Spinal cord (tissue), 10 donors: ENCODE data around the gene B4GALNT4. TPM values are rescaled to one million over a fixed set of nuclear protein-coding genes. Genes with fewer than 3 reads are reported as not detected.

Experiments used
- DNase-seq, 6 donors: peaks; one replicate each; pipeline versions ENCODE4 v3.0.0 to v3.0.0-alpha.2; 2013 to 2015; ENCODE audit warnings: low spot score in 6 of 6, low read depth in 4 of 6
- H3K27ac ChIP-seq: one replicate; pipeline ENCODE4 v1.5.1; 2013; ENCODE audit warnings: low read depth, low read length, control low read depth
- H3K27me3 ChIP-seq: one replicate; pipeline ENCODE4 v1.6.1; 2013; ENCODE audit warnings: low read length; ENCODE audit not compliant: control insufficient read depth, insufficient read depth
- H3K36me3 ChIP-seq: one replicate; pipeline ENCODE4 v1.6.1; 2013; ENCODE audit warnings: low read length; ENCODE audit not compliant: control insufficient read depth, insufficient read depth
- H3K4me1 ChIP-seq: one replicate; pipeline ENCODE4 v1.6.1; 2013; ENCODE audit warnings: low read length; ENCODE audit not compliant: control insufficient read depth, insufficient read depth
- H3K4me3 ChIP-seq: one replicate; pipeline ENCODE4 v1.5.1; 2013; ENCODE audit warnings: low read depth, low read length, control low read depth
- H3K9me3 ChIP-seq: one replicate; pipeline ENCODE4 v1.6.1; 2013; ENCODE audit warnings: low read length; ENCODE audit not compliant: control insufficient read depth, insufficient read depth
- WGBS: methylation state at CpG from one replicate; pipeline ENCODE4 v1.1.5; 2013; ENCODE audit warnings: missing lambda C conversion rate; ENCODE audit not compliant: insufficient coverage; 5-methylcytosine and 5-hydroxymethylcytosine counted together
- polyA plus RNA-seq, 2 donors: library from polyadenylated mRNA; unstranded; fragments of 120-200 nt; gene quantifications; one replicate each; pipeline ENCODE4 v1.2.1, GENCODE V29; 2013; ENCODE audit not compliant: insufficient read length in 2 of 2
- total RNA-seq, 2 donors: library from RNA; depleted of rRNA in 1 of 2; stranded (reverse); fragments of 120-200 nt in 1 of 2; fragments of >200 nt in 1 of 2; gene quantifications; one replicate each; pipeline versions ENCODE4 v1.2.3 to v1.2.4, GENCODE V29; 2013 to 2014
- donor health status: healthy.

The B4GALNT4 gene
- total and polyA plus RNA-seq, 4 donors = 27.0 to 192 (median 124) TPM

DNA sequence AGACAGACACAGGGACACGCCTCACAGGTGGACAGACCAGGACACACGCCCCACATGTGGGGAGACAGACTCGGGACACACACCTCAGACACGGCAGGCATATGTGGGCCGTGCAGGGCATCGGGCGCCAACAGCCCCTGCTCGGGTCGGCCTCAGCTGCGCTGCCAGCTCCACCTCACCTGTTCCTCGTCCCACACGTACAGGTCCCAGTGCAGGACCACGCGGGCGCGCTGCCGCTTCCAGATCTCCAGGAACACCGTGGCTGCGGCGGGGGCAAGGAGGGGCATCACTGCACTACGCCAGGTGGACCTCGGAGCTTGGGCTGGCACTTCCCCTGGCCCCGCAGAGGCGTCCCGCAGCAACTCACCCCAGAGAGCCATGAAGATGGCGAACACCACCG, 60.1 kb downstream of the B4GALNT4 start:
- 89% methylated on average over 25 of the region's 27 CpGs for WGBS

DNA sequence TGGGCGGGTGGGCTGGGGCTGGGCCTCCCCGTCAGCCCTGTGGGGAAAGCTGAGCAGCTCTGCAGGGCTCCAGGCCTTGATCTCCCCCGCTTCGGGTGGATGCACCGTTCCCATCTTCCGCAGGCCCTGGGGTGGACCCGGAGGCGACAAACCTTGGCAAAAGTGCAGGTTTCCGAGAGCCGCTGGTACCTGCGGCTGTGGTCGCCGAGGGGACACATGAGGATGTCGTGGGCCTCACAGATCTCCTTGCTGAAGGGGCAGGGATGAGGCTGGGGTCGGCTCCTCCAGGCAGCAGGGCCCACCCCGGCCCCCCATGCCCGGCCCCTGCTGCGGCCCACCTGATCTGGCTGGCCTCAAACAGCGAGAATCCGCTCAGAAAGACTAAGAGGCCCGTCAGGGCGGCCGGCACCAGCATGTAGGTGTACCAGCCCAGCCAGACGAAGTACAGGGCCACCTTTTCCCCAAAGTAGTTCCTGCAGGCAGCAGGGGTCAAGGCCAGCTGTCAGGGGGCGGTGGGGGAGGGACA, 60.7 kb downstream of the B4GALNT4 start:
- no peaks in the 10 kb centered on the region for H3K4me1 ChIP-seq
- no peak overlapping the region for H3K27ac ChIP-seq
- 58% methylated on average over 23 of the region's 25 CpGs for WGBS
- no peak for DNase-seq
- no peak overlapping the region for H3K4me3 ChIP-seq
- H3K36me3 ChIP-seq = no peaks in the 10 kb centered on the region
- H3K9me3 ChIP-seq = no peaks in the 10 kb centered on the region
- H3K27me3 ChIP-seq = peaks cover 11% of the 10 kb centered on the region

More for the DNA sequence above, 60.1 kb downstream of the B4GALNT4 start:
- peaks cover 13% of the 10 kb centered on the region for H3K27me3 ChIP-seq
- no peak overlapping the region for H3K4me3 ChIP-seq
- no peaks in the 10 kb centered on the region for H3K4me1 ChIP-seq
- H3K36me3 ChIP-seq = no peaks in the 10 kb centered on the region
- no peak for DNase-seq
- H3K9me3 ChIP-seq = no peaks in the 10 kb centered on the region
- H3K27ac ChIP-seq = no peak overlapping the region

Other genes starting within 250 kb of the B4GALNT4 start
- gene SCGB1C1, start 176.4 kb upstream of the B4GALNT4 start, total RNA-seq = not detected
- not detected for gene SCGB1C1, start 176.4 kb upstream of the B4GALNT4 start, polyA plus RNA-seq
- 10 to 100 TPM; 11.2 to 16.1 TPM for gene BET1L, start 162.1 kb upstream of the B4GALNT4 start, total RNA-seq
- gene BET1L, start 162.1 kb upstream of the B4GALNT4 start, polyA plus RNA-seq = 10 to 100 TPM; 26.3 to 31.2 TPM
- gene RIC8A, start 161.8 kb upstream of the B4GALNT4 start, total RNA-seq = 100 to 1,000 TPM in 1 of 2 donors, 10 to 100 TPM in 1; 93.1 to 118 TPM
- 100 to 1,000 TPM in 1 of 2 donors, 10 to 100 TPM in 1; 96.4 to 105 TPM for gene RIC8A, start 161.8 kb upstream of the B4GALNT4 start, polyA plus RNA-seq
- 10 to 100 TPM; 15.3 to 24.1 TPM for gene SIRT3, start 133.2 kb upstream of the B4GALNT4 start, total RNA-seq
- 10 to 100 TPM; 44.9 to 58.0 TPM for gene SIRT3, start 133.2 kb upstream of the B4GALNT4 start, polyA plus RNA-seq
- 10 to 100 TPM; 93.5 to 95.0 TPM for gene PSMD13, start 132.5 kb upstream of the B4GALNT4 start, total RNA-seq
- gene PSMD13, start 132.5 kb upstream of the B4GALNT4 start, polyA plus RNA-seq = 100 to 1,000 TPM; 134 to 160 TPM
- not detected for gene NLRP6, start 91.1 kb upstream of the B4GALNT4 start, total RNA-seq
- gene NLRP6, start 91.1 kb upstream of the B4GALNT4 start, polyA plus RNA-seq = not detected
- gene PGGHG, start 80.4 kb upstream of the B4GALNT4 start, total RNA-seq = 10 to 100 TPM in 1 of 2 donors, 1 to 10 TPM in 1; 3.9 to 15.9 TPM
- gene PGGHG, start 80.4 kb upstream of the B4GALNT4 start, polyA plus RNA-seq = 1 to 10 TPM; 5.9 to 6.5 TPM
- gene IFITM5, start 70.0 kb upstream of the B4GALNT4 start, total RNA-seq = not detected
- under 1 TPM in 1 of 2 donors, not detected in 1; 0.29 TPM for gene IFITM5, start 70.0 kb upstream of the B4GALNT4 start, polyA plus RNA-seq
- 100 to 1,000 TPM in 1 of 2 donors, 10 to 100 TPM in 1; 26.3 to 132 TPM for gene IFITM2, start 61.7 kb upstream of the B4GALNT4 start, total RNA-seq
- gene IFITM2, start 61.7 kb upstream of the B4GALNT4 start, polyA plus RNA-seq = 10 to 100 TPM; 58.4 to 59.4 TPM
- gene IFITM1, start 55.5 kb upstream of the B4GALNT4 start, total RNA-seq = 100 to 1,000 TPM in 1 of 2 donors, 10 to 100 TPM in 1; 23.1 to 125 TPM
- gene IFITM1, start 55.5 kb upstream of the B4GALNT4 start, polyA plus RNA-seq = 10 to 100 TPM; 18.0 to 29.2 TPM
- 100 to 1,000 TPM in 1 of 2 donors, 10 to 100 TPM in 1; 26.2 to 217 TPM for gene IFITM3, start 48.6 kb upstream of the B4GALNT4 start, total RNA-seq
- gene IFITM3, start 48.6 kb upstream of the B4GALNT4 start, polyA plus RNA-seq = 100 to 1,000 TPM; 121 to 179 TPM
- gene PKP3, start 24.7 kb downstream of the B4GALNT4 start, total RNA-seq = under 1 TPM; 0.61 to 0.69 TPM
- gene PKP3, start 24.7 kb downstream of the B4GALNT4 start, polyA plus RNA-seq = 1 to 10 TPM in 1 of 2 donors, under 1 TPM in 1; 0.77 to 1.3 TPM
- gene SIGIRR, start 45.5 kb downstream of the B4GALNT4 start, total RNA-seq = 10 to 100 TPM; 10.6 to 42.5 TPM
- 10 to 100 TPM; 41.2 to 56.4 TPM for gene SIGIRR, start 45.5 kb downstream of the B4GALNT4 start, polyA plus RNA-seq
- under 1 TPM in 1 of 2 donors, not detected in 1; 0.22 TPM for gene ANO9, start 72.5 kb downstream of the B4GALNT4 start, total RNA-seq
- gene ANO9, start 72.5 kb downstream of the B4GALNT4 start, polyA plus RNA-seq = under 1 TPM; 0.10 to 0.53 TPM
- 10 to 100 TPM; 17.9 to 30.7 TPM for gene PTDSS2, start 80.8 kb downstream of the B4GALNT4 start, total RNA-seq
- 10 to 100 TPM; 49.6 to 62.7 TPM for gene PTDSS2, start 80.8 kb downstream of the B4GALNT4 start, polyA plus RNA-seq
- 100 to 1,000 TPM in 1 of 2 donors, 10 to 100 TPM in 1; 62.8 to 119 TPM for gene RNH1, start 137.7 kb downstream of the B4GALNT4 start, total RNA-seq
- gene RNH1, start 137.7 kb downstream of the B4GALNT4 start, polyA plus RNA-seq = 100 to 1,000 TPM in 1 of 2 donors, 10 to 100 TPM in 1; 77.4 to 112 TPM
- gene HRAS, start 166.1 kb downstream of the B4GALNT4 start, total RNA-seq = 10 to 100 TPM; 31.7 to 66.3 TPM
- 100 to 1,000 TPM; 132 to 147 TPM for gene HRAS, start 166.1 kb downstream of the B4GALNT4 start, polyA plus RNA-seq
- 1 to 10 TPM; 1.8 to 2.9 TPM for gene LRRC56, start 168.0 kb downstream of the B4GALNT4 start, total RNA-seq
- 1 to 10 TPM; 6.4 to 8.0 TPM for gene LRRC56, start 168.0 kb downstream of the B4GALNT4 start, polyA plus RNA-seq
- 1 to 10 TPM in 1 of 2 donors, under 1 TPM in 1; 0.79 to 1.4 TPM for gene LMNTD2, start 191.2 kb downstream of the B4GALNT4 start, total RNA-seq
- gene LMNTD2, start 191.2 kb downstream of the B4GALNT4 start, polyA plus RNA-seq = 1 to 10 TPM; 5.2 to 7.6 TPM
- gene RASSF7, start 191.5 kb downstream of the B4GALNT4 start, total RNA-seq = 10 to 100 TPM in 1 of 2 donors, 1 to 10 TPM in 1; 9.2 to 18.3 TPM
- 10 to 100 TPM; 25.9 to 36.8 TPM for gene RASSF7, start 191.5 kb downstream of the B4GALNT4 start, polyA plus RNA-seq
- gene PHRF1, start 207.0 kb downstream of the B4GALNT4 start, total RNA-seq = 10 to 100 TPM; 14.7 to 20.9 TPM
- 10 to 100 TPM; 25.8 to 28.4 TPM for gene PHRF1, start 207.0 kb downstream of the B4GALNT4 start, polyA plus RNA-seq
- 10 to 100 TPM in 1 of 2 donors, 1 to 10 TPM in 1; 3.9 to 16.8 TPM for gene IRF7, start 246.5 kb downstream of the B4GALNT4 start, total RNA-seq
- 10 to 100 TPM; 10.4 to 17.1 TPM for gene IRF7, start 246.5 kb downstream of the B4GALNT4 start, polyA plus RNA-seq